WTC11 (cell line): ENCODE measurements around the gene PDE3B.

ENCODE experiments used
- AR ChIP-seq: fragments of 250-450 bp; sonication (Bioruptor Pico); IDR thresholded peaks from 2 replicates; pipeline ENCODE4 v1.9.0; 2021; ENCODE audit warnings: mild to moderate bottlenecking
- ATF6 ChIP-seq: sonication (generic); formaldehyde crosslinking; IDR thresholded peaks from 2 replicates; pipeline ENCODE4 v1.8.1; 2023; ENCODE audit warnings: mild to moderate bottlenecking, missing genetic modification reagents
- CTCF ChIP-seq: fragments of 200-600 bp; IDR thresholded peaks from 2 replicates; pipeline ENCODE4 v1.8.0; 2022; ENCODE audit warnings: antibody characterized with exemption
- ELF4 ChIP-seq: sonication (generic); formaldehyde crosslinking; IDR thresholded peaks from 2 replicates; pipeline ENCODE4 v1.8.1; 2022; ENCODE audit warnings: low read depth, mild to moderate bottlenecking, moderate library complexity, missing genetic modification reagents
- FOXP1 ChIP-seq: sonication (generic); formaldehyde crosslinking; IDR thresholded peaks from 2 replicates; pipeline ENCODE4 v1.8.0; 2022; ENCODE audit warnings: missing genetic modification reagents, mild to moderate bottlenecking, moderate library complexity, borderline replicate concordance
- MAX ChIP-seq: sonication (generic); formaldehyde crosslinking; IDR thresholded peaks from 2 replicates; pipeline ENCODE4 v1.8.0; 2022; ENCODE audit warnings: mild to moderate bottlenecking, missing genetic modification reagents
- NR2C2 ChIP-seq: sonication (generic); formaldehyde crosslinking; IDR thresholded peaks from 2 replicates; pipeline ENCODE4 v1.8.0; 2022; ENCODE audit warnings: mild to moderate bottlenecking, missing genetic modification reagents
- NR3C1 ChIP-seq: sonication (generic); formaldehyde crosslinking; conservative IDR thresholded peaks from 2 replicates; pipeline ENCODE4 v1.8.1; 2023; ENCODE audit warnings: low read depth, mild to moderate bottlenecking, missing genetic modification reagents
- SMAD3 ChIP-seq: sonication (generic); formaldehyde crosslinking; IDR thresholded peaks from 2 replicates; pipeline ENCODE4 v1.8.0; 2022; ENCODE audit warnings: missing genetic modification reagents, mild to moderate bottlenecking, borderline replicate concordance
- USF2 ChIP-seq: sonication (generic); formaldehyde crosslinking; IDR thresholded peaks from 2 replicates; pipeline ENCODE4 v1.8.1; 2023; ENCODE audit warnings: mild to moderate bottlenecking, missing genetic modification reagents, moderate library complexity
- ZBTB21 ChIP-seq: sonication (generic); formaldehyde crosslinking; IDR thresholded peaks from 2 replicates; pipeline ENCODE4 v1.8.1; 2023; ENCODE audit warnings: mild to moderate bottlenecking, missing genetic modification reagents, borderline replicate concordance
- ZNF512 ChIP-seq: sonication (generic); formaldehyde crosslinking; IDR thresholded peaks from 2 replicates; pipeline ENCODE4 v1.8.1; 2022; ENCODE audit warnings: missing genetic modification reagents, borderline replicate concordance

- TF ChIP-seq CTCF = no peak
- no peak for TF ChIP-seq NR3C1 (CRISPR knock-in tag)
- TF ChIP-seq FOXP1 = no peak
- TF ChIP-seq ZBTB21 (CRISPR knock-in tag) = no peak
- TF ChIP-seq AR (CRISPR knock-in tag) = no peak
- TF ChIP-seq NR2C2 = no peak
- TF ChIP-seq ATF6 (CRISPR knock-in tag) = no peak
- no peak for TF ChIP-seq USF2 (CRISPR knock-in tag)
- no peak for TF ChIP-seq ELF4 (CRISPR knock-in tag)
- no peak for TF ChIP-seq ZNF512 (CRISPR knock-in tag)
- TF ChIP-seq SMAD3 = no peak
- no peak for TF ChIP-seq MAX
Observed at GRCh38 chr11:14645985-14646900, 2.6 kb downstream of the PDE3B start.
